Measurements from ENCODE around the gene KDM6B. TPM values are rescaled to one million over a fixed set of nuclear protein-coding genes. Genes with fewer than 3 reads are reported as not detected.

The KDM6B gene
- total and polyA plus RNA-seq, 9 of the 15 experiments (the other 6 are each of a cell fraction or from before 2014, with no cell fraction given), result 0.01 to 22.9 (median 2.2) TPM

GRCh38 chr17:7834542-7834956 is 532 bp downstream of the KDM6B start:
- ChIA-PET CTCF (ENCODE audit: low intra/inter-chr PET ratio) (no interaction called here), POLR2A (interaction anchor here (0.6 to 1.0 kb wide), 3 partner anchors 9 to 514 kb away, joined by 3 to 4 read pairs (median 3); partner anchors contain the start of gene TP53)
- no peaks in the 10 kb centered on the region for H3K9me3 ChIP-seq (replicated peaks; ENCODE audit: control insufficient read depth, insufficient read depth, low read depth, low read length)
- ATAC-seq (peak; percentile 3; the same call in 2 of the 3 replicates), FAIRE-seq (no peak), DNase-seq (ENCODE audit: extremely low read depth in 1 of 4, low spot score in 3 of 4) (peak; percentile 28 to 64 (median 32))
- 2% methylated on average over 9 of the region's 20 CpGs for WGBS (ENCODE audit: insufficient coverage, low coverage, missing lambda C conversion rate)
- peak overlapping the region; percentile 34 to 91; a peak in 3 of 4 replicates for H3K9ac ChIP-seq (ENCODE audit: insufficient read depth in 1 of 2, low read depth in 2 of 2, low read length in 2 of 2)
- H3K4me3 ChIP-seq, result peak overlapping the region; percentile 65
- no peaks in the 10 kb centered on the region for H4K20me1 ChIP-seq (replicated peaks; ENCODE audit: control insufficient read depth, insufficient read depth, low read length)
- H3K9me1 ChIP-seq (ENCODE audit: control insufficient read depth, insufficient read depth, low read length), result no peaks in the 10 kb centered on the region
- peak overlapping the region; percentile 87 for H2AFZ ChIP-seq (ENCODE audit: low read depth, low read length)
- intact Hi-C loops (cut with micrococcal nuclease), result loop anchor here (2.0 to 10.0 kb wide), 3 partner anchors 22 to 290 kb away; partner anchors contain the start of genes HES7 and NAA38
- peak overlapping the region; percentile 88 for H3K4me2 ChIP-seq (ENCODE audit: insufficient read depth, low read length)
- peaks cover 12% of the 10 kb centered on the region for H3K79me2 ChIP-seq (ENCODE audit: control insufficient read depth, insufficient read depth, low read length)
- BruUV-seq (replicated peaks), result no TSS peak
- H3K36me3 ChIP-seq (ENCODE audit: control insufficient read depth, insufficient read depth, low read length), result no peaks in the 10 kb centered on the region
- TF ChIP-seq PHB2 (IDR thresholded peaks at IDR 0.05; ENCODE audit: low read depth), result no peak
- no peak for TF ChIP-seq RBM14 (IDR thresholded peaks at IDR 0.05; ENCODE audit: borderline replicate concordance, insufficient read depth, low read depth, low read length)
- TF ChIP-seq SMAD4 (CRISPR knock-in tag; conservative IDR thresholded peaks at IDR 0.05), result peak; percentile 66
- no peak for TF ChIP-seq NR2C2 (CRISPR knock-in tag; IDR thresholded peaks at IDR 0.05)
- peak; percentile 45 for TF ChIP-seq NR2C2 (tag; IDR thresholded peaks at IDR 0.05)
- no peak for TF ChIP-seq ZNF124 (CRISPR knock-in tag; IDR thresholded peaks at IDR 0.05)
- TF ChIP-seq, protein P1, sequence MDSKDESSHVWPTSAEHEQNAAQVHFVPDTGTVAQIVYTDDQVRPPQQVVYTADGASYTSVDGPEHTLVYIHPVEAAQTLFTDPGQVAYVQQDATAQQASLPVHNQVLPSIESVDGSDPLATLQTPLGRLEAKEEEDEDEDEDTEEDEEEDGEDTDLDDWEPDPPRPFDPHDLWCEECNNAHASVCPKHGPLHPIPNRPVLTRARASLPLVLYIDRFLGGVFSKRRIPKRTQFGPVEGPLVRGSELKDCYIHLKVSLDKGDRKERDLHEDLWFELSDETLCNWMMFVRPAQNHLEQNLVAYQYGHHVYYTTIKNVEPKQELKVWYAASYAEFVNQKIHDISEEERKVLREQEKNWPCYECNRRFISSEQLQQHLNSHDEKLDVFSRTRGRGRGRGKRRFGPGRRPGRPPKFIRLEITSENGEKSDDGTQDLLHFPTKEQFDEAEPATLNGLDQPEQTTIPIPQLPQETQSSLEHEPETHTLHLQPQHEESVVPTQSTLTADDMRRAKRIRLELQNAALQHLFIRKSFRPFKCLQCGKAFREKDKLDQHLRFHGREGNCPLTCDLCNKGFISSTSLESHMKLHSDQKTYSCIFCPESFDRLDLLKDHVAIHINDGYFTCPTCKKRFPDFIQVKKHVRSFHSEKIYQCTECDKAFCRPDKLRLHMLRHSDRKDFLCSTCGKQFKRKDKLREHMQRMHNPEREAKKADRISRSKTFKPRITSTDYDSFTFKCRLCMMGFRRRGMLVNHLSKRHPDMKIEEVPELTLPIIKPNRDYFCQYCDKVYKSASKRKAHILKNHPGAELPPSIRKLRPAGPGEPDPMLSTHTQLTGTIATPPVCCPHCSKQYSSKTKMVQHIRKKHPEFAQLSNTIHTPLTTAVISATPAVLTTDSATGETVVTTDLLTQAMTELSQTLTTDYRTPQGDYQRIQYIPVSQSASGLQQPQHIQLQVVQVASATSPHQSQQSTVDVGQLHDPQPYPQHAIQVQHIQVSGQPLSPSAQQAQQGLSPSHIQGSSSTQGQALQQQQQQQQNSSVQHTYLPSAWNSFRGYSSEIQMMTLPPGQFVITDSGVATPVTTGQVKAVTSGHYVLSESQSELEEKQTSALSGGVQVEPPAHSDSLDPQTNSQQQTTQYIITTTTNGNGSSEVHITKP (IDR thresholded peaks at IDR 0.05; ENCODE audit: partially characterized antibody), result peak; percentile 45
- TF ChIP-seq SMARCE1 (IDR thresholded peaks at IDR 0.05), result 0 out of 2 replicates have a peak, but pooled peaks have one; percentile 19
- TF ChIP-seq, protein P2, sequence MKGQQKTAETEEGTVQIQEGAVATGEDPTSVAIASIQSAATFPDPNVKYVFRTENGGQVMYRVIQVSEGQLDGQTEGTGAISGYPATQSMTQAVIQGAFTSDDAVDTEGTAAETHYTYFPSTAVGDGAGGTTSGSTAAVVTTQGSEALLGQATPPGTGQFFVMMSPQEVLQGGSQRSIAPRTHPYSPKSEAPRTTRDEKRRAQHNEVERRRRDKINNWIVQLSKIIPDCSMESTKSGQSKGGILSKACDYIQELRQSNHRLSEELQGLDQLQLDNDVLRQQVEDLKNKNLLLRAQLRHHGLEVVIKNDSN (CRISPR knock-in tag; IDR thresholded peaks at IDR 0.05), result no peak
- peak; percentile 80 for TF ChIP-seq ESRRA (IDR thresholded peaks at IDR 0.05; ENCODE audit: borderline replicate concordance, low read depth)
- TF ChIP-seq ERF (CRISPR knock-in tag; IDR thresholded peaks at IDR 0.05), result no peak
- peaks cover 28 to 50% of the 10 kb centered on the region in 2 experiments for H3K4me1 ChIP-seq (replicated peaks in 1 of 2; ENCODE audit: control insufficient read depth in 2 of 2, insufficient read depth in 2 of 2, low read length in 2 of 2)
- in situ Hi-C loops (cut with MboI), result no loop called here
- H3K27me3 ChIP-seq (ENCODE audit: control insufficient read depth in 2 of 2, insufficient read depth in 2 of 2, low read length in 2 of 2), result peaks cover 11 to 17% of the 10 kb centered on the region in 2 experiments; a peak in 4 of 5 replicates
- no peak overlapping the region; the same call in 1 of the 3 replicates for H3K27ac ChIP-seq (ENCODE audit: extremely low read depth, low read depth, low read length)

Data from K562 (cell line).